NCI-H1105 treated with DMSO at 0.1 percent for 48 hours (cell line): ENCODE data around the gene PPP2R5E.

Experiments
- DNase-seq: peaks from one replicate; lab custom pipeline; 2025; lab: John Stamatoyannopoulos, UW

The PPP2R5E gene

DNA sequence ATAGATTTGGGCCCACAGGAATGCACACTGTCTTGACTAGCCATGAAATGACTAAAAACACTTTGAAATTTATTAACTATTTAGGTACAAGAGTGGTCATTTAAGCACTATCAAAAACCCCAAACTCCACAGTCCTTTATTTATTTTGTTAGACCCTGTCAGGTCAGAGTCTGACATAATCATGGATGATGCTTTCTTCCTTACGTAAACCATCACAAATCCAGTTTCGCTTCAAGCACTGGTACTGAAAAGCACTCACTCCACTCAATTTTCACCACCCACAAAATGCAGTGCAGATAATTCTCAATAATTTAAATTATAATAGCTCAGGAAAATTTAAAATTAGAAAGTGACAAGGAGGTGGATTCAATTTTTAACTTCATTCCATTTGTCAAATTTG is 25.8 kb downstream of the PPP2R5E start:
- DNase-seq, result no peak

DNA sequence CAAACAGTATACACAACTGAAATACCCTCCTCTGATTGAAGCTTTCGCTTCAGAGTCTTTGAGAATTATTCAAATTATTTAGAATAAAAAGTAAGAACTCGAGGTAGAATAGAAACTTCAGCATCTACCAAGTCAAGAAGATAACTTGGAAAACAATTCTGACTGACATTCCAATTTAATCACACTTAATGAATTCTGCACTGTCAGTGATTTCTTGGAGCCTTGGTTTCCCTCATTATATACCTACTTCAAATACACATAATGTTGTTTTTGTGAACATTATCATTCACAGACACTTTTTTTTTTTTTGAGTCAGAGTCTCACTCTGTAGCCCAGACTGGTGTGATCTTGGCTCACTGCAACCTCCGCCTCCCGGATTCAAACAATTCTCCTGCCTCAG is 27.9 kb downstream of the PPP2R5E start:
- no peak for DNase-seq

DNA sequence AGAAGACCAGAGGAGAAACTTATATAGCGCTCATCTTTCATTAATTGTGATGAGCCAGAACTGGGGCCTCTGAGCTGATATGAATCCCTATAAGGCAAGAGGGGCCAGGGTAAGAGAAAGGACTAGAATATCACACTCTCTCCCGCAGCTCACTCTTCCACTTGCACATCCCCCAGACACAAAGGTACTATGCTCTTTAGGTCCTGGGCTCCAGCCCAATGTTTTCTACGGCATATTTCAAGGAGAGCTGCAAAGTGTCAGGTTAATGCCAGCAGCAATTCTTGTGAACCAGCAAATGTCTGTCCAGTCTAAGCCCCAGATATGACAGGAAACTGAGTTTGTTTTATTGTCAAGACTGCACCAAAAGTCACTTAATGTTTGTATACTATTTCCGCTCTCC is 29.4 kb downstream of the PPP2R5E start:
- DNase-seq, result no peak

DNA sequence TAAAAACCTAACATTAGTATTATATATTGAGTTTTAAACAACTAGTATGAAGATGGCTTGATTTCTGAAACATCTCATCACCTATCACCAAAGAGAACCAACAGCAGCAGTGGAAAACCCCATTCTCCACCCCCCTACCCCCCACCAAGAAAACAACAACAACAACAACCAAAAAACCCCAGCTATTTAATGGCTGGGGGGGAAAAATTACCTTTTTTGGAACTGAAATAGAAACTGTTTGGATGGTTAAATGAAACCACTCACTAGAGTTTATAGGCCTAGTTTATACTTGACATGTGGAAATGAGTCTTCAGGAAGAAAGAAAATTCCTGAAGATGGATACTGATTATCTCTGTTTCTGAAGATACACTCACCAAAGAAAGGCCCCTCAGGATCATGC is 30.3 kb downstream of the PPP2R5E start:
- no peak for DNase-seq

DNA sequence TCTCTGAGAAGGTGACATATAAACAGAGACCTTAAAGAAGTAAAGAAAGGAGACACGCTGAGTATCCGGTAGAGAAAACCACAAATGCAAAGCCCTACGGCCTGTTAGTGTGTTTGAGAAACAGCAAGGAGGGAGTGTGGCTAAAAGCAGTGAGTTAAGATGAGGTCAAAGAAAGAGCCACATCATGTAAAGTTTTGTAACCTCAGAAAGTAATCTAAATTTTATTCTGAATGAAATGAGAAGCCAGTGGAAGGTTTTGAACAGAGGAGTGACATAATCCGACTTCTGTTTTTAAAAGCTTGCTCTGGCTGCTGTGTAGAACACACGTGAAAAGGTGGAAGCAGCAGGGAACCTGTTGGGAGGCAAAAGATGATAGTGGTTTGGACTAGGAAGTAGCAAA is 32.6 kb downstream of the PPP2R5E start:
- no peak for DNase-seq

DNA sequence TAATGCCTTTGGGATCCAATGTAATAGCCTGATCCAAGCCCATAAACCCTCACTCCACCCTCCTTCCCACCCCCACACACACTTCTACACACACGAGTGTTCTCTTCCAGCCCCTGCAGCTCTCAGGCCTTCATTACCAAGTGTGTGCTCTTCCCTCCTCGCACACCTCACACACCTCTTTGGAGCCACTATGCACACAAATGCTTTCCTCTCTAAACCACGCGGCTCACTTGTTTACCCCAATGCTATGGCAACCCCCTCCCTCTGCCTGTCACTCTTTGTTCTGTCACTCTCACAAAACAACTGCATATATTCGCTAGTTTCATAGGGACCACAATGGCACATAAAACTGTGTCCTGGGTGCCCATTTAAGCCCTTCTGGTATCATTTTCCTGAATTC is 35.1 kb downstream of the PPP2R5E start:
- no peak for DNase-seq

DNA sequence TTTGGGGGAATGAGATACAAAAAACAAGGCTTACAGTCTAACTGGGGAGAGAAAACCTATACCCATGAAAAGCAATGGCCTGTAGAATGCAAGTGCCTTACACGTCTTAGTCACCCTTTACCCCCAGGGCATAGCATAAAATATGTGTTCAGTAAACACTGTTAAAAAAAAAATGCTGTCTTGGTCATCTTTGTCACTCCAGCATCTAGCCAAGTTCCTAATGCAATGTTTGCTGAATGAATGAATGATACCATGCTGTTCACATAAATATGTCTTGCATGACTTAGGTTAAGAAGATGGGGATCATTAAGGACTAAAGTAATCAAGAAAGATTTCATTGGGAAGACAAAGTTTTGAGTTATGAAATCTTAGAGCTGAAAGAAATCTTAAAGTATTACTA is 38.5 kb downstream of the PPP2R5E start:
- DNase-seq, result no peak

DNA sequence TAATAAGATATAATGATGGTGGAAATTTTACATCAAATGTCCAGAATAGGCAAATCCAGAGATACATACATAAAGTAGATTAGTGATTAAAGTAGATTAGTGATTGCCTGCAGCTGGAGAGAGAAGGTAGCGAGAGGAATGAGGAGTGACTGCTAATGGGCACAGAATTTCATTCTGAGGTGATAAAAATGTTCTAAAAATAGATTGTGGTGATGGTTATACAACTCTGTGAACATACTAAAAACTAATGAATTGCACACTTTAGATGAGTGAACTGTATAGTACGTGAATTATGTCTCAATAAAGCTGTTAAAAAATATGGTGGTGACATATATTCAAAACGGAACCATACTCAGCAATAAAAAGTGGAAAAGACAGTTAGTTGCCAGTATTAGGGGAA is 41.7 kb downstream of the PPP2R5E start:
- DNase-seq, result no peak

DNA sequence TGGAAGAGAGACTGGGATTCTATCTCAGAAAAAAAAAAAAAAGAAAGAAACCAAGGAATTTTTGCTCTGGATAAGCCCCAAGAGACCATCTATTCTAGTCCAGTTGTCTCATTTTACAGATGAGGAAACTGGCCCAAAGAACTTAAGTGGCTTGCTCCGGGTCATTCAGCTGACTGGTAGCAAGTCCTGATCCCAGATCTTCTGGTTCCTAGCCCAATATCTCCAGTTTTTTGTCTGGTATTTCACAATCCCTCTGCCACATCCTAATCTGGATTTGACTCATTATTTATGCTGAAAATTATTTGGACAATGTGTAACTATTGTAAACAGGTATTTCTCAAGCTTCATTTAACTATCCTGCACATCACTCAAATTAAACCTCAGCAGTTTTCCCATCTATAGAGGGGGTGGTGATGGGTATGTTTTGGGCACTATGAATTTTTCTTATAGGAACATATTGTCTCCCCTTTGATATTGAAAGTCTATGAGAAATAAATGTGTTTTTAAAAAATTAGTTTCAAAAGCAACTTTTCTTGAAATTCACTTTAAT is 43.4 kb downstream of the PPP2R5E start:
- no peak for DNase-seq

DNA sequence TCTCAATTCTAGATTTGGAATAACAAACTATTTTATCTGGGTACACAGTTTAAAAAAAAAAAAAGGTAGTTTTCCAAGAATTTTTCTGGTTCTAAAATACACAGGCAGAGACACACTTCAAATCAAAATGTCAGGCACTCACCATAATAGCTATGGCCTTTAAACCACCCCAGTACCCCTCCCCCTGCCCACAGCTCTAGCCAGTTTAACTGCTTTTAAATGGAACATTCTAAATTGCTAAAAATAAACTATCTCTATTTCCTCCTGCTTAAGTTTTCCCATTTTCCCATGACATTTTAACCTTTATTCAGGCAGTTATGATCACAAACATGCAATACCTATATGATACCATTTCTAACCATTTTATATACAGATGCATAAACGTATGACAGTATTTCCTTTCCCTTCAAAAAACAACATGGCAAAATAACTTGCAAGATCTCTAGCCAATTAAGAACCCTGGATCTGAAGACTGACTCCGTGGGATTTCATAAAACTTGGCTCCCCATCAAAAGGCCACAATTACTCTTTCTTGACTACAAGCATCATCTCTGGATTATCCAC is 46.3 kb downstream of the PPP2R5E start:
- DNase-seq, result no peak

DNA sequence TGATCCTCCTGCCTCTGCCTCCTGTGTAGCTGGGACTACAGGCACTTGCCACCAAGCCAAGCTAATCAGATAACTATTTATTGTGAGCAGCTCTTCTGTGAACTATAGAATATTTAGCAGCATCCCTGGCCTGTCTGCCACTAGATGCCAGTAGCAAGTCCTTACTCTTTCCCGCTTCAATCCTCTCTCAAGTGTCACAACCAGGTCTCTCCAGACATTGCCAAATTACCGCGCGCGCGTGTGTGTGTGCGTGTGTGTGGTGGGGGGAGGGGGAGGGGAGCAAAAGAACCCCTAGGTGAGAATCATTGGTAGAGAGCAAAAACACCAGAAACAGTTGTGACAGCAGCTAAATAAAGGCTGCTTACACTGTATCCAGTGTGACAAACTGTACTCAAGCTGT is 49.9 kb downstream of the PPP2R5E start:
- no peak for DNase-seq

DNA sequence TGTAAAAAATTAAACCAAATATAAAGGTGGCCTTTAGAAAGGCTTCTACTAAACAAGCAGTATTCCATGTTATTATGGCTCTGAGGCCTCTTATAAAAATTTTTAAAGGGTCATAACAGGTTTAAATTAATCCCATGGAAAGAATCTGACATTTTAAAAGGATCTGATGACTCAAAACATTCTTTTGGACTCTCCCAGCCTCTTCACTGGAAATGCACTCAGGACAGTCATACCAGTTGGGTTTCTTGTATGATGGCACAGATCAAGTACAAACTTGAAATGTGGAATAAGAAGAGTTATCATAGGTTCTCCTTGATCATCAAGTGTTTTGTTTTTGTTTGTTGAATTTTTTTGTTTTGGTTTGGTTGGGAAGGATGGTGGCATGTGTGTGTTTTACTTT is 50.8 kb downstream of the PPP2R5E start:
- no peak for DNase-seq

DNA sequence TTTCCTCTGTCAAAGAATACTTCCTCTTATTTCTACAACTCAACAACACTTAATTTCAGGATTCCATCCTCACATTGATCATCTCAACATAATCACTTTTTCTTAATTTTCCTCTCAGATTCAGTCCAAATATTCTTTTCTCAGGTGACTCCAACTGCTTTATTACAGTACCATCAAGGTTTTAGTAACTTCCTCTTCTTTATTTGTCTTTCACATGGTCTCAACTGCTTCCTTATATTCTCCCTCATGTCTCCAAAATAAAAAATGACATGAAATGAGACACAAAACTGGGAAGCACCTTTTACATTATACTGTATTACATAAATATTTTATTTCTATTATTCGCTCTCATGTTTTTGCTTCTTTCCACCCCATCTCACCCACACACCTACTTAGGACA is 55.5 kb downstream of the PPP2R5E start:
- DNase-seq, result no peak

DNA sequence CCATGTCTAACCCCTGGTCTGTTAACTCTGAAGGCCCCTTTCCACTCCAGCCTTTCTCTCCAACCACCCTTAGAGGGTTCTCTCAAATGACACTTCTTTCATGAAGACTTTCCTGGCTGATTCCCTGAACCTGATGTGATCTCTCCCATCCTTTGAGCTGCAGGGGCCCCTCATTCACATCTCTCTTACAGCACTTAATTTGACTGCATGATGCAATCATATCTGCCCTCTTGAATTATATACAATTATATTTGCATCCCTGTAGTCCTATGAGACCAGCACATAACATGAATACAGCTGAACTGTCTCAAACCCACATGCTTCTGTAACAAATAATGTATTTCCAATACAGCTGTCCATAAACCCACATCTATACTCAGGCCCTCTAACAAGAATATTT is 56.4 kb downstream of the PPP2R5E start:
- no peak for DNase-seq

DNA sequence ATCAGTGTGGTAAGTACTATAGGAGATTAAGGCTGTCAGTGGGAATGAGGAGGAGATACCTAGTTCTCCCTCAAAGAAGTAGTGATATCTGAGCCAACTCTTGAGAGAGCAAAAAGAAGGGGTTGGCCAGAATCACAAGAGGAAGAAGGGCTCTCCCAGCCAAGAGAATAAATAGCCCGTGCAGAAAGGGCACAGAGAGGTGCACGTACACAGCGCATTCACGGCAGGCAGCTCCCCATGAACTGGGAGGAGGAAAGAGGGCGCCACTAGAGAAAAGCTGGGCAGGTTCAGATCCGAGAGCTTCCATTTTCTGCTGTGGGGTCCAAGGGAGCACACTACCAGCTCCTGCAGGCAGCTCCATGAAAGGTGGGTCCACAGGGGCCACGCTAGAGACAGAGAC is 59.9 kb downstream of the PPP2R5E start:
- DNase-seq, result no peak

DNA sequence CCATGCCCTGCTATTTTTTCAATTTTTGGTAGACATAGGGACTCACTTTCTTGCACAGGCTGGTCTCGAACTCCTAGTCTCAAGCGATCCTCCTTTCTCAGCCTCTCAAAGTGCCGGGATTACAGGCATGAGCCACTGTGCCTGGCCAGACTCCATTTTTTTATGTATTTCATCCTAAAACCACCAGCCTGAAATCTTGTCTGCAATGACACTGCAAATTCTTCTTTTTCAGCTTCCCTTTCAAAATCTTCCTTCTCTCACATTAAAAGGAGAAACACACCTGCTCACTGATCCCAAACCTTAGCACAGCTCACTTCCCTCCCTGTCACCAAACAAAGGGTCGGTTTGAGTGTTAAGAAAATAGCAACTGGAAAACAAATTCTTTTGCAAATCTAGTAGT is 62.6 kb downstream of the PPP2R5E start:
- DNase-seq, result no peak

DNA sequence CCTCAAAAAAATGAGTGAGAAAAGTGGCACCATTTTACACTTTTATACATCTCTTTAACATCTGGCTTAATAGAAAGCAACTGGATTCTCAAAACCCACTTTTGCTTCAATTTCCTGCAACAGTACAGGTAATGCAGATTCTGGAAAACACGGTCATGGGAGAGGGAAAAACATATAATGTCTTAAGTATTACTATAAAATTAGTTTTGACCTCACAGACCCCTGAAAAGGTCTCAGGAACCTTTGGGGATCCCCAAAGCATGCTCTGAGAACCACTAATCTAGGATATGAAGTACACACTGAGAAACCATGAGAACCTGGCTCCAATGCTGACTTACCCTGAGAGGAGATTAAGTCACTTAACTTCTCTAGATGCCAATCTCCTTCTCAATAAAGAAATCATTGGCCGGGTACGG is 64.7 kb downstream of the PPP2R5E start:
- DNase-seq, result no peak

DNA sequence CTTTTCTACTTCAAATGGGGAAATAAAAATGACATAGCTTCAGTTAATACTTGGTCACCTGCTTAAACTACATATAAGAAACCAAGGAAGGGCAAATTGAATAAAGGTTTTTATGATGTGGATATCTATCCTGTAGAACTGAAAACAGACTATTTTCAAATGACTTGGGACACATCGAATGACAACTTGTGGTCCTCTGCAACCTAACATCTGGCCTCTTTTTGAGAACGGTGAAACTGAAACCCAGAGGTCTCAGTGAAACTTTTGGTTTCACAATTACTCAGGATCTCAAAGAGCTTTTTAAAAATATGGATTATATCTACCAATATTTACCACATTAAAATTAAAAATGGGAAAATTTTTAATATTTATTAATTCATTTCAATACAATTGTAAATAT is 65.2 kb downstream of the PPP2R5E start:
- no peak for DNase-seq

DNA sequence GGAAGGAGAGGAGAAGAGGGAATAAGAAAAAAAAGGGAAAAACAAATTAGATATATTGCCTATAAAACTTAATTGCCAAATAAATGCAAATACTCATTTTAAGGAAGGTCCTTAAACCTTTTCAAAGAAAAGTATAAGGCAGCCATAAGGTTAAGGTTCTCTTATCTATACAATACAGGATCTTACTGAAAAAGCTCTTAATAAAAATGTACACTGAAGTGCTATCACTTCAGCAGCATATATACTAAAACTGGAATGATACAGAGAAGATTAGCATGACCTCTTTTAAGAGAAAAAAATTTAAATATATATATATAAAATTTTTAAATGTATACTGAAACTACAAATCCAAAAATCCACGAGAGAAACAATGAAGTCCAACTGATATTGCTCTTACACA is 65.6 kb downstream of the PPP2R5E start:
- no peak for DNase-seq

DNA sequence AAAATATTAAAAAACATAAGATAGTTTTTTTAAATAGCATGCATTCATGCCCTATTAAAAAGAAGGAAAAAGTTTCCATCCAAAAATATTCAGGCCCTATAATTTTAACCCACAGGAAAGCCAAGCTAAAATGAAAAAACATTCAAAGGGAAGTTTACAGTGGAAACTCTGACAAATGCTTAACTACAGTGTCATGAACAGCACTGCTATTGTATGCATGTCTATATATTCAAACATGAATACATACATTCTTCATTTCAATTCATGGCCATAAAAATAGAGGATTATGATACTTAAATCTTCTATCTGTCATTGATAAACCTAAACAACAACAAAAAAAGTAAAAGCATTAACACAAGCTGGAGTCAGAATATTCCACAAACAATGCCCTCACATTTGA is 67.4 kb downstream of the PPP2R5E start:
- DNase-seq, result no peak

DNA sequence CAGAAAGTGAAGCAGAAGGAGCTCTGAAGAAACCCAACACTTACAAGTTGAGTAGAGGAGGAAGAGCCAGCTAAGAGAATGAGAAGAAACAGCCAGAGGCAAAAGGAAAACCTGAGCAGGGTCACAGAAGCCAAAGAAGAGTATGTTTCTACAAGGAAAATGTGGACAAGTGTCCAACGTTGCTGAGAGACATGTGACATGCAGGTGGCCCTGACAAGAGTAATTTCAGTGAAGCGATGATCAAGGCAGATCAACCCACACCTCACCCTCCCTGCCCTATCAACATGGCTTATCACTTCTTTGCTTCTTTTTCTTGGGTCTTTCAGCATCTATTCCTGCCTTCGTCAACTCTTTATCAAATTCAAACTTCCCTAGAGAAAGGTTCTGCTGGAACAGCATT is 68.3 kb downstream of the PPP2R5E start:
- no peak for DNase-seq

DNA sequence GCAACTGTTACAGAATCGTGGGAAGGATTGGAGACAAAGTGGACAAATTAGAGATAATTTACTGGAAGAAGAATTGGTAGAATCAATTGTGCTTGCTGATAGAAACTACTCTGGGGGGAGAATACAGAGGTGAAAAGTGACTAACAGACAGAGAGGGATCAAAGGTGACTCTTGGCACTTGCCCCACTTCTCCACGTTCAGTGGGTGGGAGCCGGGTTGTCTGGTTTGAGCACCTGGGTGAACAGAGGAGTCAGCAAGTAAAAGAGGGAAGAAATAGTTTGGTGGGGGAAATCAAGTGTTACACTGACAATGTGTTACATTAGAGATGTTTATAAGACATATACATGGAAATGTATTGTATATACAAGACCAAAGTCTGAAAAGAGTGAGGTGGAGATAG is 69.1 kb downstream of the PPP2R5E start:
- DNase-seq, result no peak

DNA sequence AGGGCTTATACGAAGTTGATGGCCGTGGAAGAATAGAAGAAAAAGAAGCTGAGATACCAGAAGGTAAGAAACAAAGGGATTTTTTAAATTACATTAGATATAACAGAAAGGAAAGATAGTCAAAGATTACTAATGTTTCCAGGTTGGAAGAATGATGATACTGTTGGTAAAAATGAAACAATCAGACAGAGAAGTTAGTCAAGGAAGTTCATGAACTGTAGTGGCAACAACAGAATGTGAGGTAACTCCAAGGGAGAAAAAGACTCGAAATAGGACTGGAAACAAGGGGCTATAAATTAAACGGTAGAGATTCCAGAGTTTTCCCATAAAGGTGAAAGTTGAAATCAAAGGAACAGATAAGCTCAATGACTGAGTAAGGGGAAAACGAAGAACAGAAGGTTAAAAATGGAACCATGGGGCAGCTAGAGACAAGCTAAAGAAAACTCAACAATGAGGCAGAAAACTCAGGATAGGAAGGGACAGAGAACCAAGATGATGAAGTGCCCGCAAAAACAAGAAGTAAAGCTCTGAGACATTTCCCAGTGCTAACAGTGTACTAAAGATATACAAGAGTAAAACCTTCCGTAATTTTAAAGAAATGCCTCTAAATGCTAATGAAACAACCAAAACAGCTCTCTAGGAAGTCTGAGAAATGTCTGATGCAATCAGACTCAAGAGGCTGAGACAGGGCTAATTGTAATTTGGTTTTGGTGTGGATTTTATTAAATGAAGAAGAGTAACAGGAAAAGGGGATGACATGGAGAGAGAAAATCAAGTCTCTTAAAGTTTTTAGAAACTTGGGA is 70.0 kb downstream of the PPP2R5E start:
- no peak for DNase-seq
